ENCODE data around the gene MEIOSIN. TPM values are rescaled to one million over a fixed set of nuclear protein-coding genes. Genes with fewer than 3 reads are reported as not detected.
A peak's percentile ranks its signal among the peaks of the same experiment; 100 is the strongest.

The MEIOSIN gene
- total and polyA plus RNA-seq, 2 of the 13 experiments (the other 11 are each of a cell fraction or from before 2014, with no cell fraction given), result not detected

DNA sequence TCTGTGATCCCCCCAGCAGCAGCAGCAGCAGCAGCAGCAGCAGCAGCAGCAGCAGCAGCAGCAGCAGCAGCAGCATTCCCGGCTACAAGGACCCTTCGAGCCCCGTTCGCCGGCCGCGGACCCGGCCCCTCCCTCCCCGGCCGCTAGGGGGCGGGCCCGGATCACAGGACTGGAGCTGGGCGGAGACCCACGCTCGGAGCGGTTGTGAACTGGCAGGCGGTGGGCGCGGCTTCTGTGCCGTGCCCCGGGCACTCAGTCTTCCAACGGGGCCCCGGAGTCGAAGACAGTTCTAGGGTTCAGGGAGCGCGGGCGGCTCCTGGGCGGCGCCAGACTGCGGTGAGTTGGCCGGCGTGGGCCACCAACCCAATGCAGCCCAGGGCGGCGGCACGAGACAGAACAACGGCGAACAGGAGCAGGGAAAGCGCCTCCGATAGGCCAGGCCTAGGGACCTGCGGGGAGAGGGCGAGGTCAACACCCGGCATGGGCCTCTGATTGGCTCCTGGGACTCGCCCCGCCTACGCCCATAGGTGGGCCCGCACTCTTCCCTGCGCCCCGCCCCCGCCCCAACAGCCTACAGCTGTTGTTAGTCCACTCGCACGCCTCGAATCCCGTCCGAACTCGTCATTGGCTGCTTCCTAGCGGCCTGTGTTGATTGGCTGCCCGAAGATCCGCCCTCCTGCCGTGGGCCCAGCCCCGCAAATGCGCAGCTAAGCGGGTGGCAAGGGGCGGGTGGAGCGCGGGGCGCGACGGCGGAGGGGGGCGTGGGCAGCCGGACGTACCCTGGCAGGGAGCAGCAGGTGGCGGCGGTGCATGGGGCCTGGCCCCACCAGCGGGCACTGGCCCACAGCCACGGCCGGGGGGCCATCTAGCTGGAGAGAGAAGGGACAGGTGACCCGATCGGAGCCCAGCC is 37.2 kb downstream of the MEIOSIN start (continued):
- TF ChIP-seq, protein P1, sequence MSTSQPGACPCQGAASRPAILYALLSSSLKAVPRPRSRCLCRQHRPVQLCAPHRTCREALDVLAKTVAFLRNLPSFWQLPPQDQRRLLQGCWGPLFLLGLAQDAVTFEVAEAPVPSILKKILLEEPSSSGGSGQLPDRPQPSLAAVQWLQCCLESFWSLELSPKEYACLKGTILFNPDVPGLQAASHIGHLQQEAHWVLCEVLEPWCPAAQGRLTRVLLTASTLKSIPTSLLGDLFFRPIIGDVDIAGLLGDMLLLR (CRISPR knock-in tag; IDR thresholded peaks at IDR 0.05), result no peak
- TF ChIP-seq, protein P2, sequence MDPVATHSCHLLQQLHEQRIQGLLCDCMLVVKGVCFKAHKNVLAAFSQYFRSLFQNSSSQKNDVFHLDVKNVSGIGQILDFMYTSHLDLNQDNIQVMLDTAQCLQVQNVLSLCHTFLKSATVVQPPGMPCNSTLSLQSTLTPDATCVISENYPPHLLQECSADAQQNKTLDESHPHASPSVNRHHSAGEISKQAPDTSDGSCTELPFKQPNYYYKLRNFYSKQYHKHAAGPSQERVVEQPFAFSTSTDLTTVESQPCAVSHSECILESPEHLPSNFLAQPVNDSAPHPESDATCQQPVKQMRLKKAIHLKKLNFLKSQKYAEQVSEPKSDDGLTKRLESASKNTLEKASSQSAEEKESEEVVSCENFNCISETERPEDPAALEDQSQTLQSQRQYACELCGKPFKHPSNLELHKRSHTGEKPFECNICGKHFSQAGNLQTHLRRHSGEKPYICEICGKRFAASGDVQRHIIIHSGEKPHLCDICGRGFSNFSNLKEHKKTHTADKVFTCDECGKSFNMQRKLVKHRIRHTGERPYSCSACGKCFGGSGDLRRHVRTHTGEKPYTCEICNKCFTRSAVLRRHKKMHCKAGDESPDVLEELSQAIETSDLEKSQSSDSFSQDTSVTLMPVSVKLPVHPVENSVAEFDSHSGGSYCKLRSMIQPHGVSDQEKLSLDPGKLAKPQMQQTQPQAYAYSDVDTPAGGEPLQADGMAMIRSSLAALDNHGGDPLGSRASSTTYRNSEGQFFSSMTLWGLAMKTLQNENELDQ (CRISPR knock-in tag; IDR thresholded peaks at IDR 0.05; ENCODE audit: borderline replicate concordance), result 0 out of 2 replicates have a peak, but pooled peaks have one; percentile 15
- peak; percentile 75; the same call in 1 of the 2 replicates for TF ChIP-seq NRL (CRISPR knock-in tag; IDR thresholded peaks at IDR 0.05; ENCODE audit: borderline replicate concordance)
- no peak for TF ChIP-seq ZNF34 (CRISPR knock-in tag; IDR thresholded peaks at IDR 0.05; ENCODE audit: borderline replicate concordance)
- TF ChIP-seq, protein P3, sequence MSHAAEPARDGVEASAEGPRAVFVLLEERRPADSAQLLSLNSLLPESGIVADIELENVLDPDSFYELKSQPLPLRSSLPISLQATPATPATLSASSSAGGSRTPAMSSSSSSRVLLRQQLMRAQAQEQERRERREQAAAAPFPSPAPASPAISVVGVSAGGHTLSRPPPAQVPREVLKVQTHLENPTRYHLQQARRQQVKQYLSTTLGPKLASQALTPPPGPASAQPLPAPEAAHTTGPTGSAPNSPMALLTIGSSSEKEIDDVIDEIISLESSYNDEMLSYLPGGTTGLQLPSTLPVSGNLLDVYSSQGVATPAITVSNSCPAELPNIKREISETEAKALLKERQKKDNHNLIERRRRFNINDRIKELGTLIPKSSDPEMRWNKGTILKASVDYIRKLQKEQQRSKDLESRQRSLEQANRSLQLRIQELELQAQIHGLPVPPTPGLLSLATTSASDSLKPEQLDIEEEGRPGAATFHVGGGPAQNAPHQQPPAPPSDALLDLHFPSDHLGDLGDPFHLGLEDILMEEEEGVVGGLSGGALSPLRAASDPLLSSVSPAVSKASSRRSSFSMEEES (CRISPR knock-in tag; IDR thresholded peaks at IDR 0.05), result peak; percentile 61; the same call in 1 of the 2 replicates
- TF ChIP-seq, protein P4, sequence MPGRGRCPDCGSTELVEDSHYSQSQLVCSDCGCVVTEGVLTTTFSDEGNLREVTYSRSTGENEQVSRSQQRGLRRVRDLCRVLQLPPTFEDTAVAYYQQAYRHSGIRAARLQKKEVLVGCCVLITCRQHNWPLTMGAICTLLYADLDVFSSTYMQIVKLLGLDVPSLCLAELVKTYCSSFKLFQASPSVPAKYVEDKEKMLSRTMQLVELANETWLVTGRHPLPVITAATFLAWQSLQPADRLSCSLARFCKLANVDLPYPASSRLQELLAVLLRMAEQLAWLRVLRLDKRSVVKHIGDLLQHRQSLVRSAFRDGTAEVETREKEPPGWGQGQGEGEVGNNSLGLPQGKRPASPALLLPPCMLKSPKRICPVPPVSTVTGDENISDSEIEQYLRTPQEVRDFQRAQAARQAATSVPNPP (CRISPR knock-in tag; IDR thresholded peaks at IDR 0.05), result peak; percentile 43; the same call in 1 of the 2 replicates
- TF ChIP-seq, protein P5, sequence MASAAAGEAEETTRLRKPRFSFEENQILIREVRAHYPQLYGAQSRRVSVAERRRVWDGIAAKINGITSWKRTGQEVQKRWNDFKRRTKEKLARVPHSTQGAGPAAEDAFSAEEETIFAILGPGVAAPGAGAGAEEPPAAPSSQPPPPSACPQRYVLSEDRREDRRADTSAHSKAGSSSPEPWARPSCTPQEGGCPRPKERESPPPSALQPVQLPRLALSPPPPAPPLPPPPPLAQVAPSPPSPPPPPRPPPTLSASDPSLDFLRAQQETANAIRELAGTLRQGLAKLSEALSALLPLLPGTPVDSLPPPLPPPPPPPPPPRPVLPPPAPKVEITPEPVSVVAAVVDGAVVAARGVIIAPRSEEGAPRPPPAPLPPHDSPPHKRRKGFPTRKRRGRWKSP (CRISPR knock-in tag; IDR thresholded peaks at IDR 0.05), result no peak; the same call in 1 of the 2 replicates
- TF ChIP-seq, protein P6, sequence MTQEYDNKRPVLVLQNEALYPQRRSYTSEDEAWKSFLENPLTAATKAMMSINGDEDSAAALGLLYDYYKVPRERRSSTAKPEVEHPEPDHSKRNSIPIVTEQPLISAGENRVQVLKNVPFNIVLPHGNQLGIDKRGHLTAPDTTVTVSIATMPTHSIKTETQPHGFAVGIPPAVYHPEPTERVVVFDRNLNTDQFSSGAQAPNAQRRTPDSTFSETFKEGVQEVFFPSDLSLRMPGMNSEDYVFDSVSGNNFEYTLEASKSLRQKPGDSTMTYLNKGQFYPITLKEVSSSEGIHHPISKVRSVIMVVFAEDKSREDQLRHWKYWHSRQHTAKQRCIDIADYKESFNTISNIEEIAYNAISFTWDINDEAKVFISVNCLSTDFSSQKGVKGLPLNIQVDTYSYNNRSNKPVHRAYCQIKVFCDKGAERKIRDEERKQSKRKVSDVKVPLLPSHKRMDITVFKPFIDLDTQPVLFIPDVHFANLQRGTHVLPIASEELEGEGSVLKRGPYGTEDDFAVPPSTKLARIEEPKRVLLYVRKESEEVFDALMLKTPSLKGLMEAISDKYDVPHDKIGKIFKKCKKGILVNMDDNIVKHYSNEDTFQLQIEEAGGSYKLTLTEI (CRISPR knock-in tag; conservative IDR thresholded peaks at IDR 0.05), result no peak; the same call in 1 of the 2 replicates
- TF ChIP-seq GZF1 (CRISPR knock-in tag; IDR thresholded peaks at IDR 0.05), result peak; percentile 60; the same call in 1 of the 2 replicates
- TF ChIP-seq STAT5B (CRISPR knock-in tag; IDR thresholded peaks at IDR 0.05), result 0 out of 2 replicates have a peak, but pooled peaks have one; percentile 43
- no peak for TF ChIP-seq GLI4 (CRISPR knock-in tag; IDR thresholded peaks at IDR 0.05; ENCODE audit: borderline replicate concordance)
- no peak; the same call in 1 of the 2 replicates for TF ChIP-seq ETV6 (CRISPR knock-in tag; conservative IDR thresholded peaks at IDR 0.05)
- TF ChIP-seq KDM1A (CRISPR knock-in tag; IDR thresholded peaks at IDR 0.05), result no peak
- TF ChIP-seq ZNF292 (CRISPR knock-in tag; IDR thresholded peaks at IDR 0.05; ENCODE audit: borderline replicate concordance, low read depth), result peak; percentile 48; the same call in 1 of the 2 replicates
- peak; percentile 43; the same call in 1 of the 2 replicates for TF ChIP-seq HNRNPL (IDR thresholded peaks at IDR 0.05; ENCODE audit: low read depth, low read length)
- TF ChIP-seq KDM3A (CRISPR knock-in tag; IDR thresholded peaks at IDR 0.05; ENCODE audit: low read depth), result peak; percentile 94

Measured in HepG2 (cell line).